Activated T-cell treated with anti-CD3 and anti-CD28 coated beads, Interleukin-2, amount 50 U/mL, for 4 hours (primary cell): ENCODE data around the gene HCK. TPM values are rescaled to one million over a fixed set of nuclear protein-coding genes. Genes with fewer than 3 reads are reported as not detected.

Source experiments
- ATAC-seq, 2 donors: fragments of 200-7000 bp; cut with Tn5 transposase; one replicate each; pipeline ENCODE4 v1.10.0; 2021
- DNase-seq: peaks from one replicate; pipeline ENCODE4 v3.0.0-alpha.2; 2020
- H3K27me3 Mint-ChIP-seq: one replicate; pipeline ENCODE4 v1.8.0; 2021; ENCODE audit warnings: low read depth, mixed read lengths
- H3K36me3 Mint-ChIP-seq: one replicate; pipeline ENCODE4 v1.8.0; 2022; ENCODE audit warnings: mixed read lengths; ENCODE audit not compliant: insufficient read depth
- H3K4me1 Mint-ChIP-seq: one replicate; pipeline ENCODE4 v1.8.0; 2021; ENCODE audit warnings: low read depth, mixed read lengths
- H3K4me3 Mint-ChIP-seq: one replicate; pipeline ENCODE4 v1.8.0; 2021; ENCODE audit warnings: mild to moderate bottlenecking, moderate library complexity, mixed read lengths
- H3K9me3 Mint-ChIP-seq: one replicate; pipeline ENCODE4 v1.8.0; 2021; ENCODE audit warnings: mixed read lengths
- total RNA-seq, 3 donors: library from RNA; stranded (reverse); gene quantifications; one replicate each; pipeline ENCODE4 v1.2.1, GENCODE V29; 2021

The HCK gene
- total RNA-seq, 3 donors from 2014 or later = 0.13 to 0.46 TPM; not detected in 1

DNA sequence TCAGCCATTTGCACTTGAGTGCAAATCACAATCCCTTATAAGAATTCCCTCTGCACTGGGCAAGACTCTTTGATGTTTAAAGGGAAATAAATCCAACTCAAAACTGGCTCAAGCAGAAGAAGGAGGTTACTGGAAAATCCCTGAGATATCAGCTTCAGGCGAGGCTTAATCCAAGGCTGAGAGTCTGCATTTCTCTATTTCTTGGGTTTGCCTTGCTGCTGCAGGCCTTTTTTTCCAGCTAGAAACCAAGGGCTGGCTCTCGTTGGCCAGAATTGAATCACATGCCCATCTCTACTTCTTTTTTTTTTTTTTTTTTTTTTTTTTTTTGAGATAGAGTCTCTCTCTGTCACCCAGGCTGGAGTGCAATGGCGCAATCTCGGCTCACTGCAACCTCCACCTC, 11.7 kb downstream of the HCK start:
- Mint-ChIP-seq H3K9me3 (no peaks in the 10 kb centered on the region), H3K27me3 (peaks cover 26% of the 10 kb centered on the region), H3K4me1 (no peaks in the 10 kb centered on the region), H3K4me3 (no peak overlapping the region), H3K36me3 (no peaks in the 10 kb centered on the region)
- no peak for DNase-seq
- ATAC-seq = no peak

DNA sequence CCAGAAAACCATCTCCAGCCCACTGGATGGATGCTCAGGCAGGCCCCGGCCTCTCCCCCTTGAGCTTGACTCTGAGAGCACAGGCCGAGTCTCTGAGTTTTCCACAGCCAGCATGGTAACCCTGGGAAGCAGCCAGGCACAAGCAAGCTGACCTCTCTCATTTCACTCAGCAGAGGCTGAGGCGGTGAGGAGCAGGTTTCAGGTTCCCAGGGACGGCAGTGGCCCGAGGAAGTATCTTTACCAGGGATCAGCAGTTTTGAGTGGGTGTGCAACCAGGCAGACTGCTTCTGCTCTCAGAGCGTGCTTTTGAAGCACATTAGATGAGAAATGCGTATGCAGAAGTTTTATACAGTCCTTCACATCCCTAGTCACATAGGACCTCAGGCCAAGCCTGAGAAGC, 12.6 kb downstream of the HCK start:
- Mint-ChIP-seq H3K4me3 (no peak overlapping the region), H3K9me3 (no peaks in the 10 kb centered on the region), H3K4me1 (no peaks in the 10 kb centered on the region), H3K36me3 (no peaks in the 10 kb centered on the region), H3K27me3 (peaks cover 21% of the 10 kb centered on the region)
- DNase-seq (no peak), ATAC-seq (no peak)

DNA sequence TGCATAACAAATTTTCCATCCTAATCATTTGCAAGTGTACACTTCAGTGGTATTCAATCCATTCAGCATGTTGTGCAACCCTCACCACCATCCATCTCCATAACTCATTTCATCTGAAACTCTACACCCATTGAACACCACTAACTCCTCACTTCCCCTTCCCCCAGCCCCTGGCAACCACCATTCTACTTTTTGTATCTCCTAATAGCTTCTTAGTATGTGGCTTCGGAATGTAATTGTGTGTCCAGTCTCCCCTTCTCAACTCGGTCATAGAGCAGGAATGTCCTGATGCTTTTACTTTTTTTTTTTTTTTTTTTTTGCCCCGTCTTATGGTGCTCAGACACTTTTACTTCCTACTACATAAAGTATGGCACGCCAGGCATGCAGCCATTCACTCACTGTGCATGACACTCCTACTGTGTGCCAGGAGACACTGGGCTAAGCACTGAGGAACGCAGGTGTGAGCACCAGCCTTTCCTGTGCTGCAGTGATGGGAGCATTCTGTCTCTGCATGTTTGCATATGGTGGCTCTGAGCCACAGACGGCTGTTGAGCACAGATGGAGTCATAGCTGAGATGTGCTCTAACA, 15.3 kb downstream of the HCK start:
- ATAC-seq = no peak
- Mint-ChIP-seq H3K4me3 (no peak overlapping the region), H3K27me3 (peaks cover 6% of the 10 kb centered on the region), H3K36me3 (no peaks in the 10 kb centered on the region), H3K9me3 (no peaks in the 10 kb centered on the region), H3K4me1 (no peaks in the 10 kb centered on the region)
- no peak for DNase-seq

DNA sequence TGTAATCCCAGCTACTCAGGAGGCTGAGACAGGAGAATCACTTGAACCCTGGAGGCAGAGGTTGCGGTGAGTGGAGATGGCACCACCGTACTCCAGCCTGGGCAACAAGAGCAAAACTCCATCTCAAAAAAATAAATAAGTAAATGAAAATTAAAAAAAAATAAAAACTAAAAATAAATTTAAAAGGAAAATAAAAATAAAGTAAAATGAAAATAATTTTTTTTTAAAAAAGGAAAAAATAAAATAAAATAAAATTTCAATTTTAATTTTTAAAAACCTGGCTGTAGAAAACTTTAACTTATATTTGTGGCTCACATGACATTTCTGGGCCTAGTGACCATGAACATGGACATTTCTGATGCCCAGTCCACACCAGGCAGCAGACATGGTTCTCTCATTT, 16.1 kb downstream of the HCK start:
- ATAC-seq = no peak
- no peaks in the 10 kb centered on the region for H3K36me3 Mint-ChIP-seq
- no peaks in the 10 kb centered on the region for H3K4me1 Mint-ChIP-seq
- peaks cover 5% of the 10 kb centered on the region for H3K27me3 Mint-ChIP-seq
- DNase-seq = no peak
- no peaks in the 10 kb centered on the region for H3K9me3 Mint-ChIP-seq
- H3K4me3 Mint-ChIP-seq = no peak overlapping the region

DNA sequence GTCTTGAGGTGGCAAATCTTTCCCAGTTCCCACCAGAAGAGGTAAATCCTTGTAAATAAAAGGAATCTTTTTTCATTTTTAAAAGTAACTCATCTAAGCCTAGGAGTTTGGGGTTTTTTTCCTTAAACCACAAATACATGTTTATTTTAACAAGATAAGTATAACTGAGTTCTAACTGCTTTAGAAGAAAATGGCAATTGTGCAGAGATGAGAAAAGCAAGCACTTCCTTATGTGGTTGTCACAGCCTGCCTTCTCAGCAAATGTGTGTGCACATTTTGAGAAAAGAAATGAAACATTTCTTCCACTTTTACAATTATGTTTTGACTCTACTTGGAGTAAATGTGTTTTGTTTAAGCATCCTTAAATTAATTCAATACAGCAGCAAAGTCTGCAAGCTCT, 17.7 kb downstream of the HCK start:
- no peaks in the 10 kb centered on the region for H3K4me1 Mint-ChIP-seq
- ATAC-seq (no peak), DNase-seq (no peak)
- peaks cover 4% of the 10 kb centered on the region for H3K27me3 Mint-ChIP-seq
- no peaks in the 10 kb centered on the region for H3K9me3 Mint-ChIP-seq
- H3K4me3 Mint-ChIP-seq = no peak overlapping the region
- H3K36me3 Mint-ChIP-seq = no peaks in the 10 kb centered on the region

DNA sequence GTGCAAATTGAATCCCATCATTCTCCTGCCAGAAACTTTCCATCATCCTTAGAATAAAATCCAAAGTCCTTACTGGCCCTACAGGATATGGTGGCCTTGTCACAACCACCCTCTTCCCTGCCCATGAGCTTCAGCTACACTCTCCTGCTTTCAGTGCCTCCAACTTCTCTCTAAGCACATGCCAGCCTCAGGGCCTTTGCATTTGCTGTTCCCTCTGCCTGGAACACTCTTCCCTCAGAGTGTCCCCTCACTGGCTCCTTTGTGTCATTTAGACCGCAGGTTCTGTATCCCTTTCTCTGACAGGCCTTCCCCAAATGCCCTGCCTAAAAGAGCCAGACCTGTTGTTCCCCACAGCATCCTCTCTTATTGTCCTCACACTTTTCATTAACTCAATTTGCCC, 18.2 kb downstream of the HCK start:
- peaks cover 4% of the 10 kb centered on the region for H3K27me3 Mint-ChIP-seq
- no peaks in the 10 kb centered on the region for H3K4me1 Mint-ChIP-seq
- no peaks in the 10 kb centered on the region for H3K9me3 Mint-ChIP-seq
- no peak overlapping the region for H3K4me3 Mint-ChIP-seq
- ATAC-seq (no peak), DNase-seq (no peak)
- no peaks in the 10 kb centered on the region for H3K36me3 Mint-ChIP-seq

DNA sequence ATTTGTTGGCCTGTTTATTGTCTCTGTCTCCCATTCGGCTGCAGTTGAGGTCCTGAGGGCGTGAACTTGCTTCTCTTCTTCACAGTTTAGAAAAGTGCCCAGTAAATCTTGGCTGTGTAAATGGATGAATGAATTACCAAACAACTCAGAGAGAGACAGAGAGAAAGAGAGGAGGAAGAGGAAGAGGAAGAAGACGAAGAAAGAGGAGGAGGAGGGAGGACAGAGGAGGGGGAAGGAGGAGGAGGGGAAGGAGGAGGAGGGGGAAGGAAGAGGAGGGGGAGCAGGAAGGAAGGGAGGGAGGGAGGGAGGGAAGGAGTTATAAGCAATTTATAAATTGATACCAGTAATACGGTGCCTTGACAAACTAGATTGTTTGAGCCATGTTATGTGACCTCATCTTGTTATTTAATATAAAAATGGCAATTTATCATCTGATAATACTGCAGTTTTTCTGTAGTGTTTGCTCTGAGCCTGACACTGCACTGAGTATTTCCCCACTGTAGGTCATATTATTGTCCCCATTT, 18.7 kb downstream of the HCK start:
- H3K36me3 Mint-ChIP-seq = no peaks in the 10 kb centered on the region
- H3K4me3 Mint-ChIP-seq = no peak overlapping the region
- no peak for ATAC-seq
- no peaks in the 10 kb centered on the region for H3K4me1 Mint-ChIP-seq
- peaks cover 2% of the 10 kb centered on the region for H3K27me3 Mint-ChIP-seq
- no peaks in the 10 kb centered on the region for H3K9me3 Mint-ChIP-seq
- no peak for DNase-seq

DNA sequence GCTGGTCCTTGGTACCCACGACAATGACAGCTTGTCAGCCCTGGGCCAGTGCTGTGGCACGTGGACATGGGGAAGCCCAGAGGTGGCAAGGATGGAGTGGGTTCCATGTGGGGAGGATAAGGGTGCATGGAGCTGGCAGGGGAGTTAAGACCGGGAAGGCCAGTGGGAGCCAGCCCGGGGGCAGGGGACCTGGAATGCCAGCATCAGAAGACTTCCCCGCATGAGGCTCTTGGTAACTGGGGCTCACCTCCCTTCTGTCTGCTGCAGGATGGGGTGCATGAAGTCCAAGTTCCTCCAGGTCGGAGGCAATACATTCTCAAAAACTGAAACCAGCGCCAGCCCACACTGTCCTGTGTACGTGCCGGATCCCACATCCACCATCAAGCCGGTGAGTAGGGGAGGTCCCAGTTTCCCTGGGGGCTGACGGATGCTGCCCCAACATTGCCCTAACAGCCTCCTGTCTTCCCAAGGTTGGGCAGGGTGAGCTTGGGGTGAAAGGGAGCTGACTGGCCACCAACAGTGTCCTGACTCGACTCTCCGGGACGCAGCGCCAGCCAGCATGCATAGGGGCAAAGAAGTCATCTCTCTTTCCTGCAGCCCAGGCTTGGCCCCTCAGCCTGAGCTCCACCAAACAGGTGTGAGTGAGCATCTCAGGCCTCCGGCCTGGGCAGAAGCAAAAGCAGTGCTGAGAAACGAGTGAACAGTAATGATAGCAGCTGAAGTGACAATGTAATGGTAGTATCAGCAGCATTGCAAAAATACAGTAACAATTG, 19.5 kb downstream of the HCK start:
- Mint-ChIP-seq H3K9me3 (no peaks in the 10 kb centered on the region), H3K4me1 (no peaks in the 10 kb centered on the region), H3K4me3 (no peak overlapping the region), H3K27me3 (peaks cover 6% of the 10 kb centered on the region), H3K36me3 (no peaks in the 10 kb centered on the region)
- DNase-seq = no peak
- no peak for ATAC-seq

DNA sequence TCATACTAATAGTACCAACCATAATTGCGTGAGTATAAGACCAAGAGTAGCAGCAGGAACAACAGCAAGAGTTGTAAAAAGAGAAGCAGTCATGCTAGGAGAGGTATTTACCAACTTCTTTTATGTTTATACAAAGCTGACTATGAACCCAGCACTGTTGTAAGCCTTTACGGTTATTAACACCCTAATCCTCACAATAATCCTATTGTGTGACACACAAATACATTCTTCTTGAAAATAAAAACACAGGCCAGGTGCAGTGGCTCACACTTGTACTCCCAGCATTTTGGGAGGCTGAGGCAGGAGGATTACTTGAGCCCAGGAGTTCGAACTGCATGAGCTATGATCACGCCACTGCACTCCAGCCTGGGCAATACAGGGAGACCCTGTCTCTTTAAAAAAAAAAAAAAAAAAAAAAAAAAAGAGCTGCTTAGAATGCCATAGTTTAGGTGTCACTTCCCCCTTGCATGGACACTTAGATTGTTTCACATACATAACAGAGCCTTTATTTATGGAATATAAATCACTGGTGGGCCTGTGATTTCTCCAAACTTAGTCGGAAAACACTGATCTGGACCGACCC, 20.2 kb downstream of the HCK start:
- H3K27me3 Mint-ChIP-seq = peaks cover 6% of the 10 kb centered on the region
- no peak for DNase-seq
- H3K4me1 Mint-ChIP-seq = no peaks in the 10 kb centered on the region
- ATAC-seq = no peak
- no peaks in the 10 kb centered on the region for H3K36me3 Mint-ChIP-seq
- no peak overlapping the region for H3K4me3 Mint-ChIP-seq
- H3K9me3 Mint-ChIP-seq = no peaks in the 10 kb centered on the region

DNA sequence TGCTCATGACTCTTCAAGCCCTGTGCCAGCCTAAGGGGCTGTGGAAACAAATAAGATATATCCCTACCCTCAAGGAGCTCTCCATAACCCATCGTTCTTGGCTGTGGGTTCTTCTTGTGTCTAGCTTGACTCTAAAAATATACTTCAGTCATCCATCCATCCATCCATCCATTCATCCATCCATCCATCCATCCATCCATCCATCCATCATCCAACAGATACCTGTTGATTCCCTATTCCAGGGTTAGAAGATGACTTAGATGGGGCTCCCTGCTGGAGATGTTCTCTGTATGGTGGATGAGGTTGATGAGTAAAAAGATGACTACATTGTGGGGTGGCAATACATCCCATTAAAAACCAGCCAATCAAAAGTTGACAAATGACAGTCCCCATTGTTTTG, 23.5 kb downstream of the HCK start:
- no peaks in the 10 kb centered on the region for H3K9me3 Mint-ChIP-seq
- no peak for DNase-seq
- H3K36me3 Mint-ChIP-seq = no peaks in the 10 kb centered on the region
- H3K4me3 Mint-ChIP-seq = no peak overlapping the region
- no peaks in the 10 kb centered on the region for H3K4me1 Mint-ChIP-seq
- H3K27me3 Mint-ChIP-seq = peaks cover 12% of the 10 kb centered on the region
- no peak for ATAC-seq

DNA sequence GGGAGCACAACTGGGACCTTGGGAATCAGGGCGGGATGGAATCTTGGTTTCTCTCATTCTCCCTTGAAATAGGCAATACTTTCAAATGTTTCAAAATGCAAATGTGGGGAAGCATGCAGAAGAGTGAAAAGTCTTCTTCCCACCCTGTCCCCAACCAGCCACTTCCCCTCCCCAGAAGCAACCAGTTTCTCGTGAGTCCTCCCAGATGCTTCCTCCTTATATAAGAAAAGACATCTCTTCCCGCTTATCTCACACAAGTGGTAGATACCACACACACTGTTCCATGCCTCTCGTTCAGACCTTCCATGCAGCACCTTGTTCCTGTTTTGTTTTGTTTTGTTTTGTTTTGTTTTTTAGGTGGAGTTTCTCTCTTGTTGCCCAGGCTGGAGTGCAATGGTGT, 25.1 kb downstream of the HCK start:
- ATAC-seq (no peak), DNase-seq (no peak)
- no peaks in the 10 kb centered on the region for H3K9me3 Mint-ChIP-seq
- H3K4me3 Mint-ChIP-seq = no peak overlapping the region
- no peaks in the 10 kb centered on the region for H3K36me3 Mint-ChIP-seq
- H3K4me1 Mint-ChIP-seq = no peaks in the 10 kb centered on the region
- peaks cover 12% of the 10 kb centered on the region for H3K27me3 Mint-ChIP-seq

DNA sequence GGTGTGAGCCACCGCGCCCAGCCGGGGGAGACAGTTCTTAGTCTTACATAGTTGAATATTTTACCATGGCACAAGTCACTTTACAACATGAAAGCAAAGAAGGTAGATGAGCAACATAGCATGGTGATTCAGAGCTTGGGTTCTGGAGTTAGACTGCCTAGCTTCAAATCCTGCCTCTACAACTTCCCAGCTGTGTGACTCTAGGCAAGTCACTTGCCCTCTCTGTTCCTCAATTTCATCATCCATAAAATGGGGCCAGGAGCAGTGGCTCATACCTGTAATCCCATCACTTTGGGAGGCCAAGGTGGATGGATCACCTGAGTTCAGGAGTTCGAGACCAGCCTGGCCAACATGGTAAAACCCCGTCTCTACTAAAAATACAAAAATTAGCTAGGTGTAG, 26.3 kb downstream of the HCK start:
- no peak overlapping the region for H3K4me3 Mint-ChIP-seq

DNA sequence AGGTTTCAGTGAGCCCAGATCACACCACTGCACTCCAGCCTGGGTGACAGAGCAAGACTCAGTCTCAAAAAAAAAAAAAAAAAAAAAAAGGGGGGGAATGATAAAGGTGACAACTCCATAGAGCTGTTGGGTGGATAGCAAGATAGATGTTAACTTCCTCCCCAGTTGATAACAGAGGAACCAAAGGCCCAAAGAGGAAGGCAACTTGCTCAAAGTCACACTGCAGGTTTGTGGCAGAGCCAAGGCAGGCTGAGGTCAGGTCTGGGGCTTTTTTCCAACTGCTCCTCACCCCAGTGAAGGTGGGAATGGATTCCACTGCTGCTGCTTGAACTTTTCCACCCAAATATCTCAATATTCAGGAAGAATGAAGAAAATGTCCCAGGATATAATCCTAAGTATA, 26.7 kb downstream of the HCK start:
- no peak for ATAC-seq
- no peak for DNase-seq
- Mint-ChIP-seq H3K27me3 (peaks cover 17% of the 10 kb centered on the region), H3K9me3 (no peaks in the 10 kb centered on the region), H3K36me3 (no peaks in the 10 kb centered on the region), H3K4me3 (no peak overlapping the region), H3K4me1 (no peaks in the 10 kb centered on the region)

More for the DNA sequence above, 26.3 kb downstream of the HCK start:
- peaks cover 16% of the 10 kb centered on the region for H3K27me3 Mint-ChIP-seq
- no peak for DNase-seq
- H3K9me3 Mint-ChIP-seq = no peaks in the 10 kb centered on the region
- no peaks in the 10 kb centered on the region for H3K4me1 Mint-ChIP-seq
- H3K36me3 Mint-ChIP-seq = no peaks in the 10 kb centered on the region
- ATAC-seq = no peak

DNA sequence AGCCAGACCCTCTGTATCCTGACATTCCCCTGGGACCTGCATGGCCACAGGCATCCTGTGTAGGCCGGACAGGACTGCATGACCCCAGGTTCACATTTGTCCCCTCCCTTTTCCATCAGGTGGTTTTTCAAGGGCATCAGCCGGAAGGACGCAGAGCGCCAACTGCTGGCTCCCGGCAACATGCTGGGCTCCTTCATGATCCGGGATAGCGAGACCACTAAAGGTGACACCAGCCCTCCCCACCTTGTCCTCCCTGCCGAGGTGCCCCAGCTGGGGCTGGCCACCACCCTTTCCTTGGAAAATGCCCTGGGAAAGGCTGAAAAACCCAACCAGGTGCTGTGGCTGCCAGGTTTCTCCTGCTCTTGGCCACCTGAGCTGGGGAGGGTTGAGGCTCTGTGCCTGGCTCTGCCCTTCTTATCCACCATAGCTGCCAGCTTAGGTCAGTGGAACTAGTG, 27.6 kb downstream of the HCK start:
- H3K4me1 Mint-ChIP-seq = no peaks in the 10 kb centered on the region
- H3K9me3 Mint-ChIP-seq = no peaks in the 10 kb centered on the region
- no peak overlapping the region for H3K4me3 Mint-ChIP-seq
- peaks cover 21% of the 10 kb centered on the region for H3K27me3 Mint-ChIP-seq
- H3K36me3 Mint-ChIP-seq = no peaks in the 10 kb centered on the region
- no peak for DNase-seq
- ATAC-seq = no peak

DNA sequence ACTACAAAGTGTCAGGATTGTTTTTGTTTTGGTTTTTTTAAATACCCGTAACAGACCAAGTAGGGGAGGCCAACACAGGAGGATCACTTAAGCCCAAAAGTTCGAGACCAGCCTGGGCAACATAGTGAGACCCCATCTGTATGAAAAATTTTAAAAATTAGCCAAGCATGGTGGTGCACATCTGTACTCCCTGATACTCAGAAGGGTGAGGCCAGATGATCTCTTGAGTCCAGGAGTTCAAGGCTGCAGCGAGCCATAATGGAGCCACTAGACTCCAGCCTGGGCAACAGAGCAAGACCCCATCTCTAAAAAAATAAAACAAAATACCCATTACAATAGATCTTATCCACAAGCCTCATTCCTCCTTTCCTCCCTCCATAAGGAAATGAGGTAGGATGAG, 28.7 kb downstream of the HCK start:
- DNase-seq (no peak), ATAC-seq (no peak)
- Mint-ChIP-seq H3K4me3 (no peak overlapping the region), H3K4me1 (no peaks in the 10 kb centered on the region), H3K27me3 (peaks cover 28% of the 10 kb centered on the region), H3K36me3 (no peaks in the 10 kb centered on the region), H3K9me3 (no peaks in the 10 kb centered on the region)
